HG03520 (cell line): ENCODE results near the gene PHKB.
"Not testable (repeated sequence)": the region's sequence is repeated elsewhere in the genome, so short reads cannot be mapped to it uniquely, and the experiment has no call there.

Source experiments
- ATAC-seq: cut with Tn5 transposase; IDR thresholded peaks from one replicate; pipeline ENCODE4 v1.9.1; 2021; ENCODE audit warnings: mild to moderate bottlenecking, moderate library complexity; ENCODE audit not compliant: unreplicated experiment

The PHKB gene

DNA sequence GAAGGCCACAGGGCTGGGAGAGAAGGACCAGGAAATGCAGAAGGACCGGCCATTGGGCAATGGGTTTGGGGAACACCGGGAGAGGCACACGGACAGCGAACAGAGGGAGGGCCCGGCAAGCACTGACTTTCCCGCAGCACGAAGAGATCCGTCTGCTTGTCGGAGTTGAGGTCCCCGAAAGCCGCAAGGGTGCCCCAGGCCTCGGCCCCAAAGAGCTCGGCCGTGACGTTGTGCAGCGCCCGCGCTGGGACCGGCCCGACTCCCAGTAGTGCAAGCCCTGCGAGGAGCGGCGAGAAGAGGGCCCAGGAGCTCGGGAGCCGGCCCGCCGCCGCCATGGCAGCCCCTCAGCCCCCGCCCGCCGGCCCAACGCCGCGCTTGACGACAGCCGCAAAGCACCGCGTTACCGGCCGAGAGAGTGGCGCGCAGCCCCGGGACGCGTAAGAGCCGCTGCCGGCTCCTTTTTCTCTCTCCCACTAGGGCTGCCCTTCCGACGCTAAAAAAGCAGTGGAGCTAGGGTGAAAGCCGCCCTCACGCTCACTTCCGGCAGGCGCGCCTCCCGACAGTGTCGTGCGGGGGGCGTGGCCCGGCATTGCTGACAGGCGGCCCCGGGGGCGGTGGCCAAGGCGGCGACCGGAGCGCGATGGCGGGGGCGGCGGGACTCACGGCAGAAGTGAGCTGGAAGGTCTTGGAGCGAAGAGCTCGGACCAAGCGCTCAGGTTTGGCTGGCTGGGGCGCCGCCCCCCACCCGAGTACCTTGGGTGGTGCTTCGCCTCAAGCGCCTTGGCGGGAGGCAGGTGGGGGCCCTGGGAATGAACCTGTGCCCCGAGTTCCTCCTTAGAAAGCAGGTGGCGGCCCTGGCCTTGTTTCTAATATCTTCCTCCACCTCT, at the start of gene PHKB, which contains the start of gene ITFG1:
Gene PHKB (plus strand): TSS at position 621 of the 887 bp plus-strand sequence. CDS start 20 bp downstream, at position 641.
Gene ITFG1 (minus strand): TSS at position 353 of the 887 bp plus-strand sequence. CDS start 18 bp downstream, at position 335.
- peak; percentile 77 for ATAC-seq

DNA sequence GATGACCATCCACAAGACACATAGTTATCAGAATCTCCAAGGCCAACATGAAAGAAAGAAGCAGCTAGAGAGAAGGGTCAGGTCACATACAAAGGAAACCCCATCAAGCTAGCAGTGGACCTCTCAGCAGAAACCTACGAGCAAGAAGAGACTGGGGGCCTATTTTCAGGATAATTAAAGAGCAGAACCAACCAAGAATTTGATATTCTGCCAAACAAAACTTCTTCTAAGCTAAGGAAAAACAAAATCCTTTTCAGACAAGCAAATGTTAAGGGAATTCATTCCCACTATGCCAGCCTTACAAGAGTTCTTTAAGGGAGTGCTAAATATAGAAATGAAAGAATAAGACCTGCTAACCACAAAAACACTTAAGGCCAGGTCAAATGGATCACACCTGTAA, 48.1 kb upstream of the PHKB start:
- no peak for ATAC-seq

DNA sequence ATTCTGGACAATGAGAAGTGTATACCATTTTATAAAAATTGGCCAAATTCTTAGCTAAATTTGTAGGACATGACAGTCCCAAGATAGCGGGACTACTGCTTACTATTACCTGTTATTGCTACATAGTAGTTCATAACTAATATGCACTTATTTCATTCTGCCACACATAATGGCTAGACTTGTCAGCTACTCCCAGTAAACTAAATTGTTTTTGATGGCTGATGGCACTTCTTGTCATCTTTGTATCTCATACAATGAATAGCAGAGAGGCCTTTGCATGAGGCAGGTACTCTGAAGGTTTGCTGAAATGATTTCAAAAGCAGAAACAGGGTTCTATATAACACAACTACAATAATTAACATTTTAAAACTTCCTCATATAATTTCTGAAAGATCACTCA, 44.3 kb upstream of the PHKB start:
- no peak for ATAC-seq

DNA sequence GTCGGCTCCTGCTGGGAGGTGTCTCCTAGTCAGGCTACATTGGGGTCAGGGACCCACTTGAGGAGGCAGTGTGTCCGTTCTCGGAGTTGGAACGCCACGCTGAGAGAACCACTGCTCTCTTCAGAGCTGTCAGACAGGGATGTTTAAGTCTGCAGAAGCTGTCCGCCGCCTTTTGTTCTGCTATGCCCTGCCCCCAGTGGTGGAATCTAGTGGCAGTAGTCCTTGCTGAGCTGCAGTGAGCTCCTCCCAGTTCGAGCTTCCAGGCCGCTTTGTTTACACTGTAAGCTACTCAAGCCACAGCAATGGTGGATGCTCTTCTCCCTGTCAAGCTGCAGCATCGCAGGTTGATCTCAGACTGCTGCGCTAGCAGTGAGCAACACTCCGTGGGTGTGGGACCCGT, 36.3 kb upstream of the PHKB start:
- ATAC-seq: no peak

DNA sequence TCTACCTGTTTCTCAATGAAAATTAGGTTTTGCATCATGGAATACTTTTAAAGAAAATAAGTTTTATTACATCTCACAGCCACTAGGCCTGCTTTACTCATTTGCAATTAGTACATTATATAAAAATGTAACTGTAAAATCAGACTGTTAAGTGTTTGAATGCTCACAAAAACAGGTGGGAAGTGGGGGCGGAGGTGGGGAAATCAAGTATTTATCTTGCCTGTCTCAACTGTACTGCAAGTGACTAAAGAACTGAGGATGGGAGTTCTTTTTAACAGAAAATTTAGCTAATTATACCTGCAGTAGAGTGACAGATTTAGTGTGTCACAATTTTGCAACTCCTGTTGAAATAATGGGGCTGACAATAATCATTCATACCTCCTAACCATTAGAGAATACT, 34.3 kb upstream of the PHKB start:
- ATAC-seq: no peak

DNA sequence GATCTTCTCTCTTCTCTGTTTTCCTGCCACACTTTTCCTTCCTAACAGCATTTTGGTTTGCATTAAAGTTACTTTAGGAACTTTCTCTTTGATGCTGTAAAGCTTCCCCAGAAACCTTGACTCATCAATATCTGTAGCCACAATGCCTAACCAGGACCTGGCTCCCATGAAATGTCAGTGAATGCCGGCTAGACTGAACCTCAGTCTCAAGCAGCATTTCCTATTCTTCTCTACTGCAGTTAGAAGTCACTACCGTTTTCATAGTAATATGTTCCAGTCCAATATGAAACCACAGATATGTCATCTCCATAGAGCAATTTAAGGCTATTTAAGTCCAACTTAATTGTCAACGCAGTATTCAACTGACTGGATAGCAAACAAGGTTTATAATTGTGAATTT, 29.2 kb upstream of the PHKB start:
- no peak for ATAC-seq

DNA sequence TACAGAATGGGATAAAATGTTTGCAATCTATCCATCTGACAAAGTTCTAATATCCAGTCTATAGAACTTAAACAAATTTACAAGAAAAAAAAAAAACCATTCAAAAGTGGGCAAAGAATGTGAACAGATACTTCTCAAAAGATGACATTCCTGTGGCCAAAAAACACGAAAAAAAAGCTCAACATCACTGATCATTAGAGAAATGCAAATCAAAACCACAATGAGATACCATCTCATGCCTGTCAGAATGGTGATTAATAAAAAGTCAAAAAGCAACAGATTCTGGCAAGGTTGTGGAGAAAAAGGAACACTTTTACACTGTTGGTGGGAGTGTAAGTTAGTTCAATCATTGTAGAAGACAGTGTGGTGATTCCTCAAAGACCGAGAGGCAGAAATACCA, 26.9 kb upstream of the PHKB start:
- ATAC-seq: not testable (repeated sequence)

DNA sequence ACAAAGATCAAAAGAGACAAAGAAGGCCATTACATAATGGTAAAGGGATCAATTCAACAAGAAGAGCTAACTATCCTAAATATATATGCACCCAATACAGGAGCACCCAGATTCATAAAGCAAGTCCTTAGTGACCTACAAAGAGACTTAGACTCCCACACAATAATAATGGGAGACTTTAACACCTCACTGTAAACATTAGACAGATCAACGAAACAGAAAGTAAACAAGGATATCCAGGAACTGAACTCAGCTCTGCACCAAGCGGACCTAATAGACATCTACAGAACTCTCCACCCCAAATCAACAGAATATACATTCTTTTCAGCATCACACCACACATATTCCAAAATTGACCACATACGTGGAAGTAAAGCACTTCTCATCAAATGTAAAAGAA, 21.1 kb upstream of the PHKB start:
- ATAC-seq: not testable (repeated sequence)

DNA sequence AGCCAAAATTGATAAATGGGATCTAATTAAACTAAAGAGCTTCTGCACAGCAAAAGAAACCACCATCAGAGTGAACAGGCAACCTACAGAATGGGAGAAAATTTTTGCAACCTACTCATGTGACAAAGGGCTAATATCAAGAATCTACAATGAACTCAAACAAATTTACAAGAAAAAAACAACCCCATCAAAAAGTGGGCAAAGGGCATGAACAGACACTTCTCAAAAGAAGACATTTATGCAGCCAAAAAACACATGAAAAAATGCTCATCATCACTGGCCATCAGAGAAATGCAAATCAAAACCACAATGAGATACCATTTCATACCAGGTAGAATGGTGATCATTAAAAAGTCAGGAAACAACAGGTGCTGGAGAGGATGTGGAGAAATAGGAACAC, 18.2 kb upstream of the PHKB start:
- not testable (repeated sequence) for ATAC-seq

DNA sequence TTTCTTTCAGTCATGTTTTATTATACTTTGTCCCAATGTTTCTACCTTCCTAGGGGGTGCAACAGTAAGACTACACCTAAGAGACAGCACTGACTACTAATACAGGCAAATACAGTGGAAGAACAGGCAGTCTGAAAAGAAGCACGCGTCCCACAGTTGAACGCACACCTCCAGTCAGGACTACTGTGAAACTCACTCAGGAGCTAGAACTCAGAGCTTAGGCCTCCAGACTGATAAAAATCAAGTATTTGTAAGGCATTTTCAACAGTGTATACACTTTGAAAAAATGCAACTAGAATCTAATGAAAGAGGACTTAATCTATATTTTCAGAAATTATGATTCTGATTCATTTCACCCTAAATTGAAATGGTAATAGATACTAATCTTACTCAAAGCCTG, 14.7 kb upstream of the PHKB start:
- ATAC-seq: no peak

DNA sequence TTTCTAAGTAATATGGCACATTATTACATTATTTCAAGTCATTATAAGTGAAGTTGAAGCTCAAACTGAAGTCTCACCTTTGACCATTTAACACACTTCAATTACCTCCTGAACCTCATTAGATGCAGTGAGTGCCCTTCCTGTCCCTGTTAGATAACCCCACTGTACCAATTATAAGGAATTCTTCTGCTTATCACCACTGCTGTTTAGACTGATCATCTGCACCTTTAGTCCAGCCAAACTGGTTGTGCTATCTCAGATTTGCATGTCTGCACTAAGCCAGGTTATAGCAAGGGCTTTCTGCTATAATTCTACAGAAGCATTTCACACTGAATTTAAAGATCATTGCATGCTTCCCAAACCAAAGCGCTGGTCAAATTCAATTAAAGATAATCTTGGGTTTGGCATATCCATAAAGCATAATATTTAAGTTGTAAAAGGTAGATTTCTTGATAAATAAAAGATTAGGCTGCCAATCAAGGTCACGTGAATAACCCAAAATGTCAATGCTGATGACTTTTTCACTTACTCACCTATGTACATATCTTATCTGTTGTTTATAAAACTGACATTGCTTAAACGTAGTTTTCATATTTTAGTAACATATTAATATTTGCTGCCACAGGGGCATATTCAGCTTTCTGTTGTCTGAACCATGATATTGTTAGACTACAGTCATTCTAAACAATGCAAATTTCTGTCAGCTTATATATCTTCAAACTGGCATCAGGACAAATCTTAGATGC, 12.1 kb upstream of the PHKB start:
- ATAC-seq: no peak

DNA sequence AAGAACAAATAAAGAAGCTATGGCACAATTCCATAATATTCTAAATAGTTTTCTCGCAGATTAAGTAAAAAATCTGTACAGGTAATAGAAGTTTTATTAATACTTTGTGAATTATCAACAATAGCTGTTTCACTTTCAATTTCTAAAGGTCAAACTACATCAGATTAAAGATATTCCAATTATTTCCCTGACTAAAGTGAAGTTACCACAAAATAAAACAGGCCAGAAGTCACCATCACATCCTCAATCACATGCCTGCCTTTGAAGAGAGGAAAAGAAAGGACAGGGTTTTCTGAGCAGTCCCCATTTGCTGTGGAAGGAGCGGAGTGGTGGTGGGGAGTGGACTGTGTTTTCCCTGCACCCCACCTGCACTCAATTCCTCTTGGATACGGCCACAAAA, 11.3 kb upstream of the PHKB start:
- no peak for ATAC-seq

DNA sequence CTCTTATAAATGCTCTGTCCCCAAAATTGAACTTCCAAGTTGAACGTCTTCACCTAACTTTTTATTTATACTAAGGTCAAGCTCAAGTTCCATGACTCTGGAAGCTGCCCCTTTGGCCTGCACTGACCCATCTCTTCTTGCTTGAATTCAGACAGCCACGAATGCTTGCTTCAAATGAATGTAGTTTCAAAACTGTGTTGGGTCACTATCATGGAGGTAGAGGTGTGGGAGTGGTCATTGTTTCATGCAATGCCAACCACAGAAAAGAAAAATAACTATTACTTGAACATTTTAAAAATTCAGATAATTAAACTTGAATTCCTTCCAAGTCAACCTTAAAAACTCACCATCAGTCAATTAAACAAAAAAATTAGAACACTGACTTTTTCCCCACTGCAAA, 2.8 kb upstream of the PHKB start:
- no peak for ATAC-seq

DNA sequence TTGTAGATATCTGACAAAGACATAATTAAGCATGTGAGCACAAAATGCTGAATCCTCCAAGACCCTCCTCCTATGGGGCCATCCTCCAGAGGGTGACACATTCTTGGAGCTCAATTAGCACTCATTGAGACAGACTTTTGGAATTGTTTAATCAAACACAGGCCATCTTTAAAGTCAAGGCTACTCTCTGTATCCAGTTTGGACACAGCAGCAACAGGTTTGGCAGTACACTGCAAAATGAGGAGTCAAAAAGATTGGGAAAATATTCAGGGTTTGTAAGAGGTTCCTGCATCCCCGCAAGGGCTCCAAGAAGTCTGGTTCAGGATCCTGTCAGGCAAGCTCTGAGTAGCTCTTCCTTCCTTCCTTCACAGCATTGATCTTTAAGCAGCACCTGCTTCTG, 1.5 kb upstream of the PHKB start:
- no peak for ATAC-seq

DNA sequence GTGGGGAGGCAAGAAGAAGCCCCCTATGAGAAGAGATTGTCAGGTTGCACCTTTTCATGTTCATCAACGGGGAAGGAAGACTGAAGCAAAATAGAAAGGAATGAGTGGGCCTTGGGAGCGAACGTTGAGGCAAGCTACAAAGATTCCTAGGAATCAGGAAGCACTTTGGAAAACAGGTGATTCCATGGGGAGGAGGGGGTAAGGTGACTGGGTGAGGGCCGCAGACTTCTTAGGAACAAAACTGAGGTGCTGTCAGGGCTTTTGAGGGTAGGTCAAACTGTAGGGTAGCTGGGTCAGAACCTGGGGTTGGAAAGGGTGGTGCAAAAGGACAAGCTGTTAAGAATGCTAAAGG, 796 bp upstream of the PHKB start:
- ATAC-seq: no peak

DNA sequence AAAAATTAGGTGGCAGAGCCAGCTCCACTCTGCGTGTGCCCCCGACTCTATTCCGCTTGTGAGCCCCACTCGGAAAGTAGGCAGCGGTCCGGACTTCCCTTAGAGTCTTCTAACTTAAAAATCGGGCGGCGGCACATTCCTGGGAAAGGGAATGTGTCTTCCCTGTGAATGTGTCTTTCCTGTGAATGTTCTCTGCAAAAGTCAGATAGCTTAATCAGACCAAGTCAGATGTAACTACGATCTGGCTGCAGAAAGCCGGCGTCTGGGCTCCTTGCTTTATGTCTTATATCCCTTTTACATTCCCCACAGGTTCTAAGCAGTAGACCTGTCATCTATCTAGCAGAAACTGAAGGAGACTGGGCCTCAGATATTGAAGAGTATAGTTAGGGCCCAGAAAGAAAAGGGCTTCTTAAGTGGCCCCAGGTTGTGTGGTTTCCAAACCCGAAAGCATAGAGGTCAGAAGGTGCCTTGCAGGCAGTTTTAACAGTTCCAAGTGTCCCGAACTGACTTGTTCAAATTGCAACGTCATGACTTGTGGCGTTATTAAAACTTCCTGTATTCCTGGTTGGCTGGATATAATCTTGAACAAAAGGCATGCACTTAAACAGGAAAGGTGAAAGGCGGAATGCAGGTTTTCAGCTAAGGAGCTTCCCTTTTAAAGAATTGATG, 601 bp downstream of the PHKB start:
- ATAC-seq: no peak

DNA sequence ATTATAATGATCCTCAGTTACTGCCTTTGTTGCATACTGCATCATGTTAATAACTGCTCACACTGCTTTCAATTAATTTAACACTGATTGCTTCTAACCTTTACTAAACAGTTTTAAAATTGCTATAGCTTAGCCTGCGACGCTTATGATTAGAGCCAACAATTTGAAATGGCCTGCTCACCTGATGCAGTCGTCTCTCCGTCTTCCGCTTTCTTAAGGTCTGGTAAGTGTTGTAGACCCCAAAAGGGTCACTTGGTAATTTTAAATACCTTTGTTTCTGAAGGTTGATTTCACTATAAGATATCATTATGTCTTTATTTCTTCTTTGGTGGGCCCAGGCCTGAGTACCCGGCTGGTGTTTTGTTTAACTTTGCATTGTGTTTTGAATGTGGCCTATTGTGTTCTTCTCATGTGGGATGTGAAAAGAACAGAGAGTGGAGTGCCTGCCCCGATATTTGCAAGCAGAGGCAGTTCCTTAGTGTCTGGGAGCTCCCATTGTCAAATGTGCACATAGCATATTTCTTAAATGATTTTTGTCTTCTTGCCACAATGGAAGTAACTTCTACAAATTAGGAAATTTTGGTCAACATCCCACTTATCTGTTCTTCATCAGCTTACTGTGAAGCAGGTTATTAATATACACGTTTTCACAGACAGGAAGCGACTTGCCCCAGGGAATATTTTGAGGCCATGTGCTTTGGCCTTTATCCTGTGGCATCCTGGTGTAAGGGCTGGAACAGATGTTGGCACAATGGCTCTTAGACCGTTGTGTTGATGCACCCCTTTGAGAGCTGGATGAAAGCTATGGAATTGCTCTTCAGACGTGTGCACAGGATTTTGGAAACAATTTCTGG, 2.9 kb downstream of the PHKB start:
- ATAC-seq: no peak

DNA sequence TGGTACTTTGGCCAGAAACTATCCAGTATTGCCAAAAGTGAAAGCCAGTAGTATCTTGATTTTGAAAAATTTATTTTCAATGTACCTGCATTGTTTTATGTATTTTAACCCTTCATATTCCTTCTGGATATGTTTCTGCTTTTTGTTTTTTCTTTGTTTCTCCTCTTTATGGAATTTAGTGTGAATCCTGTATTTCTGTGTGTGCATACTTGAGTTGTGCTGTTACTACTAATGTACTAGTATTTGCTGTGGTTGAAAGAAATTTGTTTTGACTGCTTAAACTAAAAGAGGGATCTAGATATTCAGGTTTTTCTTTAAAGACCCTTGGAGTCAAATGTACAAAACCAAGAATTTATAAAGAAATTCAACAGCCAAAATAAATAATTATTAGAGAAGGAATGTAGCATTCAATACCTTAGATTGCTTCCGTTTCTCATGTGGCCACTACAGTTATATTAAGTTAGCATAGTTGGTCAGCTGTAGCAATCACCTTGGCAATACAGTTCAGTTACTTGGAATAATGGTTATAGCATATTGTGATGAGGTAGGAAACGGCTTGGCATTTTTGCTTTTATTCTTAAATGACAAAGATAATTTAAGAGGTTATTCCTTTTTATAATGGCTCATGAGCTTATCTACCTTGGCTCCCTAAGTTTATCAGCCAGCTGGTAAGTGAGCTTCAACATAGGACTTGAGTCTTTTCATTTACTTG, 4.9 kb downstream of the PHKB start:
- ATAC-seq: no peak

DNA sequence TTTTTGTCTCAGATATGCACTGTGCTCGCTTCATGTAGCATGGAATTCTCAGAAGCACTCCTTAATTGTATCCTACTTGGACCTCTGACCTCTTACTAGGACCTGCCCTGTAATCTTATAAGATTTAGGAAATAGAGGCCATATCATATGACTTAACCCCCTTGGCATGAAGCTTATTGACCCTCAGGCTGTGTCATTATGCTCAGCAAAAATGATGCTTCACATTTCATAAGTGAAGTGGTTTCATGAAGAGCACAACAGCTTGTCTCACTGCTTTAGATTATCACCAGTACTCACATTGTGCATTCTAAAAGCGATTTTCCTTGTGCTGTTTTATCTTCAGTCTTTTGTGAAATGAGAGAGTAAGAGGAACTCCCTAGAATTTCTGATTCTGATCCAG, 6.4 kb downstream of the PHKB start:
- no peak for ATAC-seq

DNA sequence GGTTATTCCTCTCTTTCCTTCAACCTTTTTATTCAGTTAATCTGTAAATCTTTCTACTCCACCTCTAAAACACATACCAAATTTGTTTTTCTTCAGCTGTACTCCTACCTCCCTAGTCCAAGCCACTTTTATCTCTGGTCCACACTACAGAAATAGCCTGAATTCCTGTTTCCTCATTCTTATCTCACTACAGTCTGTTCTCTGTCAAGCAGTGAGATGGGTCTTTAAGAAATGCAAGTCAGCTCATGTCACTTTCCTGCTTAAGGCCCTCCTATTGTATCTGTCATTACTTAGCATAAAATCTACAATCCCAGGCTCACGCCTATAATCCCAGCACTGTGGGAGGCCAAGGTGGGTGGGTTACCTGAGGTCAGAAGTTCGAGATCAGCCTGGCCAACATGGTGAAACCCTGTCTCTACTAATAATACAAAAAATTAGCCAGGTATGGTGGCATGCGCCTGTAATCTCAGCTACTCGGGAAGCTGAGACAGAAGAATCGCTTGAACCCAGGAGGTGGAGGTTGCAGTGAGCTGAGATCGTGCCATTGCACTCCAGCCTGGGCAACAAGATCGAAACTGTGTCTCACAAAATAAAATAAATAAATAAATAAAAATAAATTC, 7.0 kb downstream of the PHKB start:
- ATAC-seq: not testable (repeated sequence)
